Progenitor cell of endocrine pancreas (in vitro differentiated cells): ENCODE data around the gene MBOAT2. TPM values are rescaled to one million over a fixed set of nuclear protein-coding genes. Genes with fewer than 3 reads are reported as not detected.

Experiments
- DNase-seq: peaks from one replicate; pipeline ENCODE4 v3.0.0; 2021; ENCODE audit warnings: low spot score; ENCODE audit not compliant: unreplicated experiment
- H3K27ac Mint-ChIP-seq: 2 replicates; pipeline ENCODE4 v1.8.0; 2021; ENCODE audit warnings: mild to moderate bottlenecking, moderate library complexity, mixed read lengths
- H3K27me3 Mint-ChIP-seq: 2 replicates; pipeline ENCODE4 v1.8.0; 2021; ENCODE audit warnings: mixed read lengths
- H3K36me3 Mint-ChIP-seq: 2 replicates; pipeline ENCODE4 v1.8.0; 2022; ENCODE audit warnings: mixed read lengths; ENCODE audit not compliant: insufficient read depth
- H3K4me1 Mint-ChIP-seq: 2 replicates; pipeline ENCODE4 v1.8.0; 2021; ENCODE audit warnings: low read depth, mixed read lengths
- H3K4me3 Mint-ChIP-seq: 2 replicates; pipeline ENCODE4 v1.8.0; 2021; ENCODE audit warnings: low read depth, mild to moderate bottlenecking, moderate library complexity, mixed read lengths
- H3K9me3 Mint-ChIP-seq: 2 replicates; pipeline ENCODE4 v1.8.0; 2021; ENCODE audit warnings: low read depth, mixed read lengths
- CTCF ChIP-seq: fragments of 200-600 bp; sonication (generic); IDR thresholded peaks from one replicate; pipeline ENCODE4 v1.5.0; 2021; ENCODE audit warnings: antibody characterized with exemption, mild to moderate bottlenecking; ENCODE audit not compliant: unreplicated experiment
- total RNA-seq: library from RNA; stranded (reverse); gene quantifications from 2 replicates; pipeline ENCODE4 v1.2.1, GENCODE V29; 2021

The MBOAT2 gene
- total RNA-seq, 1 donor from 2014 or later: 49.8 TPM

- Mint-ChIP-seq H3K27ac (peak within 1 kb of the TSS; percentile 99), H3K36me3 (peaks cover 3% of the 10 kb centered on the region), H3K27me3 (no peaks in the 10 kb centered on the region), H3K9me3 (peaks cover 7% of the 10 kb centered on the region), H3K4me3 (peak within 1 kb of the TSS; percentile 98), H3K4me1 (peaks cover 28% of the 10 kb centered on the region)
- TF ChIP-seq CTCF: no peak
- DNase-seq: peak; percentile 74
Observed at GRCh38 chr2:8836971-8837794, 166.3 kb downstream of the MBOAT2 start, which contains the start of gene KIDINS220. KIDINS220 (minus strand) TSS chr2:8837613; CDS start chr2:8827093, 10,520 bp downstream.

- peaks cover 7% of the 10 kb centered on the region for H3K9me3 Mint-ChIP-seq
- H3K4me1 Mint-ChIP-seq: peaks cover 24% of the 10 kb centered on the region
- peak overlapping the region; percentile 98 for H3K4me3 Mint-ChIP-seq
- no peaks in the 10 kb centered on the region for H3K27me3 Mint-ChIP-seq
- H3K36me3 Mint-ChIP-seq: peaks cover 3% of the 10 kb centered on the region
- H3K27ac Mint-ChIP-seq: no peak overlapping the region
- no peak for DNase-seq
- TF ChIP-seq CTCF: no peak
Observed at GRCh38 chr2:8835279-8835678, 168.2 kb downstream of the MBOAT2 start.

- peaks cover 24% of the 10 kb centered on the region for H3K4me1 Mint-ChIP-seq
- H3K27ac Mint-ChIP-seq: no peak overlapping the region
- no peaks in the 10 kb centered on the region for H3K27me3 Mint-ChIP-seq
- TF ChIP-seq CTCF: no peak
- peaks cover 3% of the 10 kb centered on the region for H3K36me3 Mint-ChIP-seq
- DNase-seq: no peak
- no peak overlapping the region for H3K4me3 Mint-ChIP-seq
- H3K9me3 Mint-ChIP-seq: peaks cover 6% of the 10 kb centered on the region
Observed at GRCh38 chr2:8833853-8834252, 169.6 kb downstream of the MBOAT2 start.

- Mint-ChIP-seq H3K4me1 (peaks cover 23% of the 10 kb centered on the region), H3K27ac (no peak overlapping the region), H3K9me3 (no peaks in the 10 kb centered on the region), H3K27me3 (no peaks in the 10 kb centered on the region), H3K36me3 (peaks cover 5% of the 10 kb centered on the region), H3K4me3 (no peak overlapping the region)
- no peak for DNase-seq
- TF ChIP-seq CTCF: no peak
Observed at GRCh38 chr2:8831516-8831915, 172.0 kb downstream of the MBOAT2 start.

GRCh38 chr2:8827729-8828128 is 175.8 kb downstream of the MBOAT2 start:
- Mint-ChIP-seq H3K36me3 (peaks cover 10% of the 10 kb centered on the region), H3K9me3 (no peaks in the 10 kb centered on the region), H3K27me3 (no peaks in the 10 kb centered on the region), H3K4me1 (peaks cover 2% of the 10 kb centered on the region), H3K27ac (no peak overlapping the region), H3K4me3 (no peak overlapping the region)
- no peak for TF ChIP-seq CTCF
- no peak for DNase-seq
